ENCODE measurements around the gene ADGRD1.

GRCh38 chr12:131027876-131028586 is 74.3 kb downstream of the ADGRD1 start:
- TF ChIP-seq MAX (IDR thresholded peaks at IDR 0.05) (no peak), EP300 (IDR thresholded peaks at IDR 0.05; ENCODE audit: borderline replicate concordance) (no peak), TAF1 (IDR thresholded peaks at IDR 0.05; ENCODE audit: low read depth) (no peak), TEAD4 (IDR thresholded peaks at IDR 0.05) (no peak), YY1 (IDR thresholded peaks at IDR 0.05; ENCODE audit: low read depth) (no peak), FOXM1 (IDR thresholded peaks at IDR 0.05; ENCODE audit: borderline replicate concordance, low read depth) (no peak), CEBPB (IDR thresholded peaks at IDR 0.05) (no peak), TCF12 (IDR thresholded peaks at IDR 0.05; ENCODE audit: low read depth) (no peak), USF1 (IDR thresholded peaks at IDR 0.05) (no peak)
